Activated CD8-positive, alpha-beta T cell treated with anti-CD3 and anti-CD28 coated beads for 36 hours (primary cell): ENCODE measurements around the gene CLIP4. TPM values are rescaled to one million over a fixed set of nuclear protein-coding genes. Genes with fewer than 3 reads are reported as not detected.

Experiments used
- ATAC-seq: fragments of 200-7000 bp; cut with Tn5 transposase; one replicate; pipeline ENCODE4 v1.10.0; 2021; ENCODE audit warnings: mild to moderate bottlenecking, moderate library complexity
- CTCF ChIA-PET: fragments of 350-600 bp; sonication (Branson Sonifier 250); formaldehyde crosslinking; loops from one replicate; lab custom pipeline; 2021; ENCODE audit warnings: antibody characterized with exemption; lab: Charles Lee
- POLR2A ChIA-PET: fragments of 350-600 bp; sonication (Branson Sonifier 250); formaldehyde crosslinking; loops from one replicate; lab custom pipeline; 2021; ENCODE audit warnings: antibody characterized with exemption; lab: Charles Lee
- DNase-seq: peaks from one replicate; pipeline ENCODE4 v3.0.0-alpha.2; 2020
- H3K27ac Mint-ChIP-seq: one replicate; pipeline ENCODE4 v1.8.0; 2021; ENCODE audit warnings: mild to moderate bottlenecking, mixed read lengths
- H3K27me3 Mint-ChIP-seq: one replicate; pipeline ENCODE4 v1.8.0; 2021; ENCODE audit warnings: mixed read lengths
- H3K36me3 Mint-ChIP-seq: one replicate; pipeline ENCODE4 v1.8.0; 2021; ENCODE audit warnings: low read depth, mixed read lengths
- H3K4me1 Mint-ChIP-seq: one replicate; pipeline ENCODE4 v1.8.0; 2021; ENCODE audit warnings: low read depth, mixed read lengths
- H3K4me3 Mint-ChIP-seq: one replicate; pipeline ENCODE4 v1.8.0; 2021; ENCODE audit warnings: mild to moderate bottlenecking, moderate library complexity, mixed read lengths
- H3K9me3 Mint-ChIP-seq: one replicate; pipeline ENCODE4 v1.8.0; 2021; ENCODE audit warnings: mixed read lengths
- intact Hi-C: fragments of 100-400 bp; cut with micrococcal nuclease; formaldehyde crosslinking; loops from one replicate; pipeline ENCODE4 v1.10.0; 2022
- total RNA-seq, 2 experiments: library from RNA; stranded (reverse); gene quantifications; one replicate each; pipeline ENCODE4 v1.2.3, GENCODE V29; 2021
- TF ChIP-seq, protein P1 (sequence below): fragments of 200-600 bp; IDR thresholded peaks from one replicate; pipeline ENCODE4 v1.8.0; 2022; ENCODE audit warnings: antibody characterized with exemption, mild to moderate bottlenecking

CLIP4 gene
- total RNA-seq, 2 experiments from 2014 or later, result 25.3 to 28.3 TPM

DNA sequence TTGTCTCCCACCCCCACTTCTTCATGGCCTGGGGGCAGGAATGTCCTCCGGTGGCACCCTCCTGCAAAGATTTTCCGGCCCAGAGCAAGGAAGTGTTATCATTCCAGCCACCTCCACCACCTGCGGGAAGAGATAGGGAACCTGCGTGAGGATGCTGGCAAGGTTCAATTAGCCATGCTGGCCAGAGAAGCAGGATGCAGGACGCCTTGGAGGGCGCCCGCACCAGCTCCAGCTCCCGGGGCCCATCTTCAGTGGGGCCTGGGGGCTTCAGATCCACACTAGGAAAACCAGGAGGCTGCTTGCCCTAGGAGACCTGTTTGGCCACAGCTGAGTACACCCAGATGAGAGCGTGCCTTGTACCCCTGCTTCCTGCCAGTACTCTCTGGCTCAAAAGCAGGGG is 113.7 kb downstream of the CLIP4 start:
- H3K36me3 Mint-ChIP-seq, result no peaks in the 10 kb centered on the region
- no peak for DNase-seq
- POLR2A ChIA-PET, result no interaction called here
- H3K27me3 Mint-ChIP-seq, result peaks cover 1% of the 10 kb centered on the region
- no peaks in the 10 kb centered on the region for H3K9me3 Mint-ChIP-seq
- TF ChIP-seq, protein P1, sequence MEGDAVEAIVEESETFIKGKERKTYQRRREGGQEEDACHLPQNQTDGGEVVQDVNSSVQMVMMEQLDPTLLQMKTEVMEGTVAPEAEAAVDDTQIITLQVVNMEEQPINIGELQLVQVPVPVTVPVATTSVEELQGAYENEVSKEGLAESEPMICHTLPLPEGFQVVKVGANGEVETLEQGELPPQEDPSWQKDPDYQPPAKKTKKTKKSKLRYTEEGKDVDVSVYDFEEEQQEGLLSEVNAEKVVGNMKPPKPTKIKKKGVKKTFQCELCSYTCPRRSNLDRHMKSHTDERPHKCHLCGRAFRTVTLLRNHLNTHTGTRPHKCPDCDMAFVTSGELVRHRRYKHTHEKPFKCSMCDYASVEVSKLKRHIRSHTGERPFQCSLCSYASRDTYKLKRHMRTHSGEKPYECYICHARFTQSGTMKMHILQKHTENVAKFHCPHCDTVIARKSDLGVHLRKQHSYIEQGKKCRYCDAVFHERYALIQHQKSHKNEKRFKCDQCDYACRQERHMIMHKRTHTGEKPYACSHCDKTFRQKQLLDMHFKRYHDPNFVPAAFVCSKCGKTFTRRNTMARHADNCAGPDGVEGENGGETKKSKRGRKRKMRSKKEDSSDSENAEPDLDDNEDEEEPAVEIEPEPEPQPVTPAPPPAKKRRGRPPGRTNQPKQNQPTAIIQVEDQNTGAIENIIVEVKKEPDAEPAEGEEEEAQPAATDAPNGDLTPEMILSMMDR, result no peak
- no peaks in the 10 kb centered on the region for H3K4me1 Mint-ChIP-seq
- ATAC-seq, result no peak
- intact Hi-C loops, result no loop called here
- H3K4me3 Mint-ChIP-seq, result no peak overlapping the region
- no peak overlapping the region for H3K27ac Mint-ChIP-seq
- CTCF ChIA-PET, result no interaction called here

GRCh38 chr2:29229640-29230039 is 114.4 kb downstream of the CLIP4 start:
- no peak overlapping the region for H3K27ac Mint-ChIP-seq
- ATAC-seq, result no peak

GRCh38 chr2:29232041-29232440 is 116.8 kb downstream of the CLIP4 start:
- H3K4me3 Mint-ChIP-seq, result no peak overlapping the region
- POLR2A ChIA-PET, result no interaction called here
- H3K4me1 Mint-ChIP-seq, result no peaks in the 10 kb centered on the region
- no peak overlapping the region for H3K27ac Mint-ChIP-seq
- CTCF ChIA-PET, result interaction anchor here (1.1 kb wide), 1 partner anchor 9 kb away, joined by 3 read pairs; no protein-coding TSS in a partner anchor
- TF ChIP-seq, protein P1, result no peak
- no peaks in the 10 kb centered on the region for H3K36me3 Mint-ChIP-seq
- no peaks in the 10 kb centered on the region for H3K9me3 Mint-ChIP-seq
- ATAC-seq (no peak), DNase-seq (no peak)
- peaks cover 1% of the 10 kb centered on the region for H3K27me3 Mint-ChIP-seq
- intact Hi-C loops, result no loop called here

More at GRCh38 chr2:29229640-29230039, 114.4 kb downstream of the CLIP4 start:
- intact Hi-C loops, result no loop called here
- no peaks in the 10 kb centered on the region for H3K4me1 Mint-ChIP-seq
- ChIA-PET POLR2A (no interaction called here), CTCF (no interaction called here)
- H3K27me3 Mint-ChIP-seq, result peaks cover 1% of the 10 kb centered on the region
- TF ChIP-seq, protein P1, result no peak
- no peak for DNase-seq
- no peak overlapping the region for H3K4me3 Mint-ChIP-seq
- no peaks in the 10 kb centered on the region for H3K36me3 Mint-ChIP-seq
- no peaks in the 10 kb centered on the region for H3K9me3 Mint-ChIP-seq

- DNase-seq, result no peak
- no peak for ATAC-seq
- POLR2A ChIA-PET, result interaction anchor here (0.7 kb wide), 1 partner anchor 211 kb away, joined by 3 read pairs; no protein-coding TSS in a partner anchor
- H3K4me3 Mint-ChIP-seq, result no peak overlapping the region
- H3K4me1 Mint-ChIP-seq, result no peaks in the 10 kb centered on the region
- TF ChIP-seq, protein P1, result no peak
- peaks cover 5% of the 10 kb centered on the region for H3K27me3 Mint-ChIP-seq
- H3K36me3 Mint-ChIP-seq, result no peaks in the 10 kb centered on the region
- CTCF ChIA-PET, result no interaction called here
- intact Hi-C loops, result no loop called here
- H3K9me3 Mint-ChIP-seq, result no peaks in the 10 kb centered on the region
- H3K27ac Mint-ChIP-seq, result no peak overlapping the region
Measured at GRCh38 chr2:29233428-29233827, 118.2 kb downstream of the CLIP4 start.

GRCh38 chr2:29235411-29235810 is 120.2 kb downstream of the CLIP4 start:
- H3K27ac Mint-ChIP-seq, result no peak overlapping the region
- POLR2A ChIA-PET, result no interaction called here
- H3K27me3 Mint-ChIP-seq, result peaks cover 5% of the 10 kb centered on the region
- DNase-seq (no peak), ATAC-seq (no peak)
- no peaks in the 10 kb centered on the region for H3K36me3 Mint-ChIP-seq
- intact Hi-C loops, result no loop called here
- no peaks in the 10 kb centered on the region for H3K4me1 Mint-ChIP-seq
- H3K4me3 Mint-ChIP-seq, result no peak overlapping the region
- H3K9me3 Mint-ChIP-seq, result no peaks in the 10 kb centered on the region
- TF ChIP-seq, protein P1, result no peak
- CTCF ChIA-PET, result no interaction called here
